Duodenal mucosa (tissue), 2 donors: ENCODE measurements around the gene SLC7A4.

ENCODE experiments used
- H3K27ac ChIP-seq: one replicate; pipeline ENCODE4 v1.7.0; 2013; ENCODE audit warnings: low read depth, low read length
- H3K27me3 ChIP-seq, 2 donors: one replicate each; pipeline ENCODE4 v1.7.0; 2013; ENCODE audit warnings: low read length in 2 of 2, control low read depth in 1 of 2; ENCODE audit not compliant: insufficient read depth in 2 of 2, control insufficient read depth in 1 of 2
- H3K36me3 ChIP-seq, 2 donors: one replicate each; pipeline ENCODE4 v1.7.0; 2013; ENCODE audit warnings: low read length in 2 of 2, control low read depth in 1 of 2; ENCODE audit not compliant: insufficient read depth in 2 of 2, control insufficient read depth in 1 of 2
- H3K4me1 ChIP-seq, 2 donors: one replicate each; pipeline ENCODE4 v1.7.0; 2013; ENCODE audit warnings: low read length in 2 of 2, control low read depth in 1 of 2; ENCODE audit not compliant: insufficient read depth in 2 of 2, control insufficient read depth in 1 of 2
- H3K4me3 ChIP-seq, 2 donors: one replicate each; pipeline ENCODE4 v1.7.0; 2013; ENCODE audit warnings: low read length in 2 of 2, low read depth in 1 of 2
- H3K9ac ChIP-seq, 2 donors: one replicate each; pipeline ENCODE4 v1.7.0; 2013; ENCODE audit warnings: low read length in 2 of 2, low read depth in 1 of 2
- H3K9me3 ChIP-seq, 2 donors: one replicate each; pipeline ENCODE4 v1.7.0; 2013; ENCODE audit warnings: low read length in 2 of 2, control low read depth in 1 of 2; ENCODE audit not compliant: control insufficient read depth in 1 of 2

Gene SLC7A4

GRCh38 chr22:20991252-20992055 is 40.9 kb downstream of the SLC7A4 start:
- no peak overlapping the region for H3K4me3 ChIP-seq
- peaks cover 21 to 67% of the 10 kb centered on the region in 2 donors for H3K36me3 ChIP-seq

GRCh38 chr22:20990184-20991180 is 41.9 kb downstream of the SLC7A4 start:
- no peaks in the 10 kb centered on the region for H3K9me3 ChIP-seq
- H3K36me3 ChIP-seq, result peaks cover 16 to 69% of the 10 kb centered on the region in 2 donors
- no peak overlapping the region for H3K27ac ChIP-seq
- H3K4me1 ChIP-seq, result no peaks in the 10 kb centered on the region
- H3K27me3 ChIP-seq, result no peaks in the 10 kb centered on the region
- no peak overlapping the region for H3K4me3 ChIP-seq
- no peak overlapping the region for H3K9ac ChIP-seq

More at GRCh38 chr22:20991252-20992055, 40.9 kb downstream of the SLC7A4 start:
- Histone ChIP-seq H3K4me1 (no peaks in the 10 kb centered on the region), H3K27ac (no peak overlapping the region), H3K9me3 (no peaks in the 10 kb centered on the region), H3K27me3 (no peaks in the 10 kb centered on the region), H3K9ac (no peak overlapping the region)

GRCh38 chr22:20989323-20990138 is 42.8 kb downstream of the SLC7A4 start:
- Histone ChIP-seq H3K4me3 (no peak overlapping the region), H3K9me3 (no peaks in the 10 kb centered on the region), H3K4me1 (no peaks in the 10 kb centered on the region), H3K9ac (no peak overlapping the region), H3K27ac (no peak overlapping the region), H3K27me3 (no peaks in the 10 kb centered on the region), H3K36me3 (peaks cover 16 to 64% of the 10 kb centered on the region in 2 donors)

DNA sequence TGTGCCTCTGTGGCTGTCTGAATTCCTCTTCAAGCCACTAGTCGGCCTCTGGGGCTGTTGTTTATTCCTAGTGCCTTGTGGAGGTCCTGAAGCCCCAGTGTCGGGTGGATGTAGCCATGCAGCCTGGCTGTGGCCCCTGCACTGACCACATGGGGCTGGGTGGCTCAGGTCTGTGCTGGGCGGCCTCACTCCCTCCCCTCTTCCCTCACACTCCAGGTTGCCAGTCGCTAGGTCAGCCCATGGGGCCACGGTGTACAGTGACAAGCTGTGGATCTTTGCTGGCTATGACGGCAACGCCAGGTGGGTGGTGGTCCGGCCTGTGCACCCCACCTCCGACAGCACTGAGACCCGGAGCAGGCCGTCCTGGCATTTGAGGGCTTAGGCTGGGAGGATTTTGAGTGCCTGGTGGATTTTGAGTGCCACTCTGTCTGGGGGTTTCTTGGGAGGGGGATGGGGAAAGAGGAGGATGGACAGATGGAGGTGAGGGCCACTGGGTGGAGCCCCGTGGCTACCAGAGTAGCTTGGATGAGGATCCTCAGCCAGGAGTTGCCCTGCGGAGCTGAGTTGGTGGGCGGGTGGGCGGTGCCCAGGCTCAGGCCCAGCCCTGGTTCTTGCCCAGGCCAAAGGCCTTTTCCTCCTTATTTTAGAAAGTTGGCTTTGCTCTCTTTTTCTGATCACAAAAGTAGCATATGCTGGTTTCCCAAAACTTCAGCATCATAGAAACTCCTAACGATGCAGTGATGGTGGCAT is 43.6 kb downstream of the SLC7A4 start:
- H3K27me3 ChIP-seq, result no peaks in the 10 kb centered on the region
- H3K36me3 ChIP-seq, result peaks cover 16 to 59% of the 10 kb centered on the region in 2 donors
- no peak overlapping the region for H3K4me3 ChIP-seq
- H3K4me1 ChIP-seq, result no peaks in the 10 kb centered on the region
- H3K9ac ChIP-seq, result no peak overlapping the region
- no peaks in the 10 kb centered on the region for H3K9me3 ChIP-seq
- no peak overlapping the region for H3K27ac ChIP-seq

DNA sequence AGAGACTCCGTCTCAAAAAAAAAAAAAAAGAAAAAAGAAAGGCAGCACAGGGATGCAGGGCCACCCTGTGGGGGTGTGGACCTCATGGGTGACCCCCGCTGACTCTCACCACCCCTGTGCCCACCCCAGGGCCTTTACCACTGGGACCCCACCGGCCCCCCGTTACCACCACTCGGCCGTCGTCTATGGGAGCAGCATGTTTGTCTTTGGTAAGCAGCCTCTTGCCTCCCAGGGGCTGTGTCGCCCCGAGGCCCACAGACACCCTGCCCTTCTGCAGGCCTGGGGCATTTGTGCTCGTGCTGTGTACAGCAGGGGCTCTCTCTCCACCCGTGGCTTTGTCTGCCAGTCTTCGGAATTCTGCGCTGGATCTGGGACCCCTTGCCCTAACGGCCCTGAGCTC is 45.0 kb downstream of the SLC7A4 start:
- Histone ChIP-seq H3K4me3 (no peak overlapping the region), H3K27me3 (no peaks in the 10 kb centered on the region), H3K36me3 (peaks cover 11 to 45% of the 10 kb centered on the region in 2 donors), H3K4me1 (peaks cover 8 to 10% of the 10 kb centered on the region in 2 donors), H3K27ac (no peak overlapping the region), H3K9me3 (no peaks in the 10 kb centered on the region), H3K9ac (no peak overlapping the region)

GRCh38 chr22:20986365-20986764 is 46.0 kb downstream of the SLC7A4 start:
- Histone ChIP-seq H3K9me3 (no peaks in the 10 kb centered on the region), H3K27ac (no peak overlapping the region), H3K4me3 (no peak overlapping the region), H3K4me1 (peaks cover 11 to 13% of the 10 kb centered on the region in 2 donors), H3K9ac (no peak overlapping the region), H3K36me3 (peaks cover 3 to 35% of the 10 kb centered on the region in 2 donors), H3K27me3 (no peaks in the 10 kb centered on the region)

GRCh38 chr22:20985720-20986119 is 46.6 kb downstream of the SLC7A4 start:
- H3K9me3 ChIP-seq, result no peaks in the 10 kb centered on the region
- no peak overlapping the region for H3K27ac ChIP-seq
- no peak overlapping the region for H3K9ac ChIP-seq
- H3K4me3 ChIP-seq, result no peak overlapping the region
- peaks cover 17 to 20% of the 10 kb centered on the region in 2 donors for H3K4me1 ChIP-seq
- peaks cover 3 to 29% of the 10 kb centered on the region in 2 donors for H3K36me3 ChIP-seq
- H3K27me3 ChIP-seq, result no peaks in the 10 kb centered on the region

DNA sequence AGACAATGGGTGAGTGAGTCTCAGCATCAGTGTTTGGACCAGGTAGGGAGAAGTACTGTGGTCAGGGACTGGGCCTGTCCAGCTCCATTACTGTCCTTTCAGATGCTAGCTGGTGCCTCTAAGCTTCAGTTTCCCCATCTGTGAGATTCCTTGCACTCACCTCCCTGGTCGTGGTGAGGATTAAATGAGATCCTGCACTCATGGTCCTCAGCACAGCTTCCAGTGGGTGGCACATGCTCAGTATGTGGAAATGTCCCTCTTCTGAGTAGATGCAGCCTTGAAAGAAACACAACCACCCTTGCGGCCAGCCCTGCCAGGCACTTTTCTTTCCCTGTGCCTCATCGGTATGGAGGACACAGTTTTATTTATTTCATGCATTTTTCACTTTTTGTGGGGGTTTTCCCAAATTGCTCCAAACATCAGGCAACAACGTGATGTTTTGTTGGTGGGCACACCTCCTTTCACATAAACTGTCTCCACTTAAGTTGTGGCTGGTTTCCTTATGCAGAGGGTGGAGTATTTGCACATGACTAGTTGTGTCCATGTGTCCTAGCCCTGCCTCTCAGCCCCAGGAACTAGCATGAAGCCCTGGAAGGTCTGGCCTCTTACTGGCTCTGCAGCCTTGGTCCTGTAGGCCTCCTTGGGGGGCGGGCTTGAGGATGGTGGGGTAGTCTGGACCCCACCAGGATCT is 49.1 kb downstream of the SLC7A4 start:
- H3K4me3 ChIP-seq, result peak overlapping the region; percentile 89
- H3K4me1 ChIP-seq, result peaks cover 29 to 32% of the 10 kb centered on the region in 2 donors
- H3K27me3 ChIP-seq, result no peaks in the 10 kb centered on the region
- peak overlapping the region; percentile 82 to 89 for H3K9ac ChIP-seq
- H3K9me3 ChIP-seq, result peaks cover 6 to 7% of the 10 kb centered on the region in 2 donors
- peaks cover 2 to 19% of the 10 kb centered on the region in 2 donors for H3K36me3 ChIP-seq
- no peak overlapping the region for H3K27ac ChIP-seq

- Histone ChIP-seq H3K4me1 (peaks cover 29 to 32% of the 10 kb centered on the region in 2 donors), H3K36me3 (peaks cover 0 to 14% of the 10 kb centered on the region in 2 donors), H3K9ac (peak overlapping the region; percentile 82 to 89)
These were observed 49.8 kb downstream of the SLC7A4 start for GRCh38 chr22:20982563-20982882.

More at GRCh38 chr22:20982563-20982882, 49.8 kb downstream of the SLC7A4 start:
- Histone ChIP-seq H3K4me3 (peak overlapping the region; percentile 89), H3K9me3 (peaks cover 6 to 7% of the 10 kb centered on the region in 2 donors), H3K27ac (peak overlapping the region; percentile 80), H3K27me3 (no peaks in the 10 kb centered on the region)
